GM19035 (cell line): ENCODE data around the gene IL19.

ENCODE experiments used
- ATAC-seq: cut with Tn5 transposase; IDR thresholded peaks from one replicate; pipeline ENCODE4 v1.9.1; 2021; ENCODE audit not compliant: unreplicated experiment

Gene IL19

DNA sequence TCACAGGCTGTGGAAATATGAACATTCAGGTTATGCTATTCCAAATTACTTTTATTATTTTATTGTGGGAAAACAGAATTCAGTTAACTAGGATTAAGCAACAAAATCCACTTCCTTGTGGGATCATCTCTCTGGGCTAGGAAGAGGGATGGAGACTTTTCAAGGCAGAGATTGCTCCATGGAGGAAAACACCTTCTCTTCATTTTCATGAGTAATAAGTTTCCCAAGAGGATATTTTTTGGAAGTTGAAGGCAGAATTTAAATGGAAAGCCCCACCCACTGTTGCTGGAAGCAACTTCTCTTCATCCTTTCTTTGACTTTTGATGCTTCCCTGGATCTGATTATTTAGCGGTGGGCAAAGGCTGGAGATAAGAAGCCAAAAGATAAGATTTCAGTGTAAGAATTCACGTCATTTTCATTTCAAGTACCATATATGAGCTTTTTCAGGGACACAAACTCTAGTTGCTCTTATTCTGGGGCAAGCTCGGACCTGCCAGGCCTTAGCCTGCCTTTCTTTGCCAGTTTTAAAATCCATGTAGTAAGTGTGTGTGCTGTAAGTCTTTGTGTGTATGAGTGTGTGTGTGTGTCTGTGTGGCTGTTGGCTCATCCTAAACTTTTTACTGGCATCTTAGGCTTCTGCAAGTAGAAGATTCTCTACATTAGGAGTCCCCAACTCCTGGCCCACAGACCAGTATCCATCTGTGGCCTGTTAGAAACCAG is 114.9 kb downstream of the IL19 start:
- ATAC-seq: no peak

DNA sequence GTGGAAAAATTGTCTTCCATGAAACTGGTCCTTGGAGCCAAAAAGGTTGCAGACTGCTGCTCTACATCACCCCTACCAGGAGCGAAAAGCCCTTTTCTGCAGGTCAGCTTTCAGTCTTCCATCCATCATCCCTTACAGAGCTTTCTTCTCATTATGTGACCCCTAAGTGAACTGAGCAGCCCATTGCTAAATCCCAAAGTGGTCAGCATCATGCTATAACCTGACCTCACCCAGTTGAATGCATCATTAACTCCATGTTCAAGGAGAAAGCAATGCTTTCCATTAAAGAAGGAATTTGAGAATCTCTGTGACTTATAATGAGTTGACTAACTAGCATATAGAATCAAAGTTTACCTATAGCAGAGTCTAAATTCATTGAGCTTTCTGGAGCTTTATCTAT is 116.3 kb downstream of the IL19 start:
- no peak for ATAC-seq

- no peak for ATAC-seq
These were observed 117.1 kb downstream of the IL19 start for GRCh38 chr1:206887701-206888100.

DNA sequence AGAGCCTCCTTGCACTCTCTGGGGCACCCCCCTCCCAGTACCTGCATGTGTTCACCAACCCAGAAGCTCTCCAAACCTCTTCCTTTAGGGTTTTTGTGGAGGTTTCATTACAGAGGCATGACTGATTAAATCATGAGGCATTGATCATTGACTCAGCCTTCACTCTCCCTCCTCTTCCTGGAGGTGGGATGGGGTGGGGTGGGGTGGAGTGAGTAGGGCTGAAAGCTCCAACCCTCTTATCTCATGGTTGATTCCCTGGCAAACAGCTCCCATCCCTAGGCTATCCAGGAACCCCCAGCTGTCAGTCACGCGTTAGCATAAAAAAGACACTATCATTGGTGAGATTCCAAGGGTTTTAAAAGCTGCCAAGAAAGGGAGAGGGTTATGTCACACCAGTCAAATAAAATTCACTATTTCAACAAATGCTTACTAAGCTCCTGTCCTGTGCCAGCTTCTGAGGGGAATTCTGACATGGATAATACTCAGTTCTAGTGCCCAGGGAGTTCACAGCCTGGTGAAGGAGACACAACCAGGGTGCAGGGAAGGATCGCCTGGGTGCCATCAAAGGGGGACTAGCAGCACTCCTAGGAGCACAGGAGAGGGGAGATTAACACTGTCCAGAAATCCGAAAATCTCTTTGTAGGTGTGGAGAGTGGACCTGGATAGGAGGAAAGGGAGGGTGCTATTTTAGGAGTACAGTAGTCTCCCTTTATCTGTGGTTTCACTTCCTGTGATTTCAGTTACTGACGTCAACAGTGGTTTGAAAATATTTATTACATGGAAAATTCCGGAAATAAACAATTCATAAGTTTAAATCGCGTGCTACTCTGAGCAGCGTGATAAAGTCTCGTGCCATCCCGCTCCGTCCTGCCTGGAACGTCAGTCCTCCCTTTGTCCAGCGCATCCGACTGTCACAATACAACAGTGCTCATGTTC is 119.8 kb downstream of the IL19 start:
- ATAC-seq: no peak

- ATAC-seq: no peak
These were observed 120.8 kb downstream of the IL19 start for GRCh38 chr1:206891412-206891811.
